HG02678 (cell line): Measurements from ENCODE around the gene FAM131B.
"Not testable (repeated sequence)": the region's sequence is repeated elsewhere in the genome, so short reads cannot be mapped to it uniquely, and the experiment has no call there.

ENCODE experiments used
- ATAC-seq: cut with Tn5 transposase; IDR thresholded peaks from one replicate; pipeline ENCODE4 v1.9.1; 2021; ENCODE audit warnings: mild to moderate bottlenecking, moderate library complexity; ENCODE audit not compliant: unreplicated experiment

FAM131B gene

GRCh38 chr7:143395187-143396149, 33.0 kb upstream of the FAM131B start:
- no peak for ATAC-seq

- ATAC-seq, result no peak
Observed at GRCh38 chr7:143394777-143395176, 32.3 kb upstream of the FAM131B start.

GRCh38 chr7:143394068-143394467, 31.6 kb upstream of the FAM131B start:
- ATAC-seq, result no peak

GRCh38 chr7:143393267-143394041, 30.9 kb upstream of the FAM131B start:
- no peak for ATAC-seq

- no peak for ATAC-seq
Observed at GRCh38 chr7:143392875-143393266, 30.4 kb upstream of the FAM131B start.

GRCh38 chr7:143392427-143392826, 29.9 kb upstream of the FAM131B start:
- not testable (repeated sequence) for ATAC-seq

GRCh38 chr7:143391462-143392404, 29.2 kb upstream of the FAM131B start:
- no peak for ATAC-seq

- no peak for ATAC-seq
Observed at GRCh38 chr7:143390773-143391317, 28.3 kb upstream of the FAM131B start.

GRCh38 chr7:143390104-143390772, 27.7 kb upstream of the FAM131B start:
- ATAC-seq, result no peak

- ATAC-seq, result no peak
Observed at GRCh38 chr7:143389316-143390103, 27.0 kb upstream of the FAM131B start.

- ATAC-seq, result no peak
Observed at GRCh38 chr7:143388491-143389101, 26.1 kb upstream of the FAM131B start.

GRCh38 chr7:143388051-143388450, 25.5 kb upstream of the FAM131B start:
- no peak for ATAC-seq

GRCh38 chr7:143387156-143387975, 24.9 kb upstream of the FAM131B start:
- no peak for ATAC-seq

GRCh38 chr7:143385891-143386781, 23.6 kb upstream of the FAM131B start:
- ATAC-seq, result peak; percentile 39

GRCh38 chr7:143384661-143385631, 22.4 kb upstream of the FAM131B start:
- ATAC-seq, result no peak

- no peak for ATAC-seq
Observed at GRCh38 chr7:143384148-143384547, 21.6 kb upstream of the FAM131B start.
